HepG2 (cell line): ENCODE measurements around the gene SLF1. TPM values are rescaled to one million over a fixed set of nuclear protein-coding genes. Genes with fewer than 3 reads are reported as not detected.

Source experiments
- ATAC-seq: fragments of 200-7000 bp; cut with Tn5 transposase; 3 replicates; pipeline ENCODE4 v1.9.1; 2020; ENCODE audit warnings: mild to moderate bottlenecking, moderate library complexity
- BruUV-seq: library from RNA; stranded (reverse); fragments of 400-500 nt; replicated peaks from 2 replicates; lab custom pipeline; 2021; lab: Mats Ljungman, UMichigan
- CTCF ChIA-PET: fragments of 300-600 bp; formaldehyde crosslinking; extraction: SDS; loops from one replicate; lab custom pipeline; 2021; ENCODE audit warnings: low total read pairs, inconsistent platforms, low intra/inter-chr PET ratio; lab: Yijun Ruan, JAX
- POLR2A ChIA-PET: fragments of 350-600 bp; sonication (Branson Sonifier 250); formaldehyde crosslinking; loops from one replicate; lab custom pipeline; 2020; ENCODE audit warnings: antibody characterized with exemption, inconsistent platforms; lab: Yijun Ruan, JAX
- DNase-seq: peaks from one replicate; pipeline ENCODE4 v3.0.0-alpha.2; 2015; ENCODE audit warnings: low spot score
- FAIRE-seq: peaks from 3 replicates; lab custom pipeline; 2011; peaks lifted over from hg19 to GRCh38; lab: Jason Lieb, UNC
- H2AFZ ChIP-seq: one replicate; pipeline ENCODE4 v1.6.1; 2011; ENCODE audit warnings: low read length, inconsistent platforms
- H3K27ac ChIP-seq: fragments of 300-600 bp; 3 replicates; pipeline ENCODE4 v1.8.0; 2011; ENCODE audit warnings: mixed run types, mild to moderate bottlenecking, mixed read lengths, low read length, inconsistent platforms; ENCODE audit not compliant: insufficient read depth; ENCODE audit errors: extremely low read length
- H3K27me3 ChIP-seq, 2 experiments: fragments of 200-600 bp in 1 of 2; 2 replicates in 1 of 2; 3 replicates in 1 of 2; pipeline versions ENCODE4 v1.6.0 to v1.8.0; 2011; ENCODE audit warnings: low read length in 2 of 2, mild to moderate bottlenecking in 2 of 2, moderate library complexity in 2 of 2, inconsistent platforms in 1 of 2; ENCODE audit not compliant: insufficient read depth in 2 of 2, control insufficient read depth in 1 of 2
- H3K36me3 ChIP-seq, 2 experiments: fragments of 200-600 bp in 1 of 2; replicated peaks in 1 of 2; 2 replicates in 1 of 2; 3 replicates in 1 of 2; pipeline versions ENCODE4 v1.5.1 to v1.8.0; 2011; ENCODE audit warnings: low read length in 2 of 2, inconsistent platforms in 1 of 2; ENCODE audit not compliant: insufficient read depth in 2 of 2, control insufficient read depth in 1 of 2
- H3K4me1 ChIP-seq: 2 replicates; pipeline ENCODE4 v1.5.1; 2012; ENCODE audit warnings: low read length, inconsistent platforms; ENCODE audit not compliant: insufficient read depth
- H3K4me2 ChIP-seq: 2 replicates; pipeline ENCODE4 v1.6.0; 2011; ENCODE audit warnings: low read depth, low read length, inconsistent platforms
- H3K4me3 ChIP-seq, 3 experiments: fragments of 200-600 bp in 1 of 3; sonication (generic), shearing (Covaris generic) in 1 of 3; replicated peaks in 1 of 3; 2 replicates each; pipeline ENCODE4 v1.5.1; 2011 to 2016; ENCODE audit warnings: low read length in 3 of 3, inconsistent platforms in 2 of 3, low read depth in 2 of 3, mild to moderate bottlenecking in 2 of 3, control low read depth in 1 of 3, mixed read lengths in 1 of 3; ENCODE audit not compliant: insufficient read depth in 1 of 3
- H3K79me2 ChIP-seq: one replicate; pipeline ENCODE4 v1.6.1; 2011; ENCODE audit warnings: low read length, inconsistent platforms; ENCODE audit not compliant: insufficient read depth
- H3K9ac ChIP-seq: 2 replicates; pipeline ENCODE4 v1.6.0; 2011; ENCODE audit warnings: mild to moderate bottlenecking, low read depth, low read length, inconsistent platforms; ENCODE audit not compliant: insufficient read depth
- H3K9me3 ChIP-seq: 2 replicates; pipeline ENCODE4 v1.5.1; 2012; ENCODE audit warnings: mild to moderate bottlenecking, low read length
- H4K20me1 ChIP-seq: 2 replicates; pipeline ENCODE4 v1.6.0; 2011; ENCODE audit warnings: inconsistent platforms, mild to moderate bottlenecking, low read length, moderate library complexity; ENCODE audit not compliant: insufficient read depth
- FOXJ3 ChIP-seq: sonication (generic); formaldehyde crosslinking; IDR thresholded peaks from 2 replicates; pipeline ENCODE4 v1.4.0; 2020; ENCODE audit warnings: missing genetic modification reagents, mild to moderate bottlenecking, borderline replicate concordance
- MTA3 ChIP-seq: sonication (generic); formaldehyde crosslinking; IDR thresholded peaks from 2 replicates; pipeline ENCODE4 v1.4.0; 2020; ENCODE audit warnings: missing genetic modification reagents
- NFE2 ChIP-seq: sonication (generic); formaldehyde crosslinking; IDR thresholded peaks from 2 replicates; pipeline ENCODE4 v1.4.0; 2020; ENCODE audit warnings: missing genetic modification reagents
- NFKBIZ ChIP-seq: IDR thresholded peaks from 2 replicates; pipeline ENCODE4 v1.6.1; 2018; ENCODE audit warnings: missing genetic modification reagents, missing compliant biosample characterization
- NPAS2 ChIP-seq: sonication (generic); formaldehyde crosslinking; IDR thresholded peaks from 2 replicates; pipeline ENCODE4 v1.8.0; 2022; ENCODE audit warnings: mild to moderate bottlenecking, missing genetic modification reagents, borderline replicate concordance
- PAX8 ChIP-seq: sonication (generic); formaldehyde crosslinking; IDR thresholded peaks from 2 replicates; pipeline ENCODE4 v1.8.0; 2022; ENCODE audit warnings: mild to moderate bottlenecking, missing genetic modification reagents, borderline replicate concordance
- RFX5 ChIP-seq: IDR thresholded peaks from 2 replicates; pipeline ENCODE4 v1.6.1; 2011; ENCODE audit warnings: low read depth, low read length, improper control_type of control experiment
- TAF15 ChIP-seq: fragments of 200-400 bp; formaldehyde crosslinking; IDR thresholded peaks from one replicate; pipeline ENCODE4 v1.6.1; 2018; ENCODE audit warnings: mild to moderate bottlenecking, low read depth, low read length; ENCODE audit not compliant: poor library complexity, severe bottlenecking
- U2AF1 ChIP-seq: fragments of 200-400 bp; formaldehyde crosslinking; optimal IDR thresholded peaks from 2 replicates; pipeline ENCODE3; 2017; ENCODE audit warnings: mild to moderate bottlenecking, low read depth, low read length
- ZFAT ChIP-seq: sonication (generic); formaldehyde crosslinking; conservative IDR thresholded peaks from 2 replicates; pipeline ENCODE4 v1.8.1; 2023; ENCODE audit warnings: missing genetic modification reagents, inconsistent platforms
- ZNF263 ChIP-seq: sonication (generic); formaldehyde crosslinking; IDR thresholded peaks from 2 replicates; pipeline ENCODE4 v1.4.0; 2020; ENCODE audit warnings: missing genetic modification reagents
- ZNF367 ChIP-seq: sonication (generic); formaldehyde crosslinking; IDR thresholded peaks from 2 replicates; pipeline ENCODE4 v1.4.0; 2020; ENCODE audit warnings: missing genetic modification reagents, borderline replicate concordance
- ZNF549 ChIP-seq: sonication (generic); formaldehyde crosslinking; IDR thresholded peaks from 2 replicates; pipeline ENCODE4 v1.5.0; 2020; ENCODE audit warnings: missing genetic modification reagents
- ZNF784 ChIP-seq: sonication (generic); formaldehyde crosslinking; IDR thresholded peaks from 2 replicates; pipeline ENCODE4 v1.5.1; 2020; ENCODE audit warnings: missing genetic modification reagents, mild to moderate bottlenecking, borderline replicate concordance
- ZNF839 ChIP-seq: sonication (generic); formaldehyde crosslinking; IDR thresholded peaks from 2 replicates; pipeline ENCODE4 v1.4.0; 2020; ENCODE audit warnings: missing genetic modification reagents, mild to moderate bottlenecking, borderline replicate concordance
- WGBS: methylation state at CpG from one replicate; pipeline ENCODE4 v1.1.6; 2017; ENCODE audit warnings: low lambda C conversion rate; 5-methylcytosine and 5-hydroxymethylcytosine counted together
- in situ Hi-C: cut with HindIII; loops from 2 replicates; pipeline ENCODE4 v1.10.0; 2017; ENCODE audit warnings: low pct_unique_long_range_greater_than_20kb; ENCODE audit not compliant: extremely low pct_ligation_motif_present
- intact Hi-C: fragments of 100-400 bp; cut with micrococcal nuclease; formaldehyde crosslinking; loops from one replicate; pipeline ENCODE4 v1.10.0; 2022; ENCODE audit not compliant: unreplicated experiment
- polyA plus RNA-seq, 8 experiments: library from polyadenylated mRNA; depleted of rRNA in 3 of 8; stranded (reverse) in 7 of 8; unstranded in 1 of 8; fragments of >200 nt; fragmentation: Illumina TruSeq in 4 of 8; extraction: Trizol in 4 of 8; gene quantifications; 2 replicates each; pipeline versions ENCODE4 v1.2.1 to v1.2.3, GENCODE V29; 2011 to 2016; ENCODE audit warnings: low read depth in 4 of 8, missing spikeins in 1 of 8, mixed read lengths in 1 of 8; ENCODE audit not compliant: insufficient read depth in 1 of 8
- total RNA-seq, 5 experiments: library from RNA; depleted of rRNA; stranded (reverse); fragments of >200 nt; fragmentation: Illumina TruSeq; extraction: Trizol; gene quantifications; 2 replicates each; pipeline ENCODE4 v1.2.3, GENCODE V29; 2016; ENCODE audit warnings: low read depth in 1 of 5
- TF ChIP-seq, protein P1 (sequence below): sonication (generic); formaldehyde crosslinking; IDR thresholded peaks from 2 replicates; pipeline ENCODE4 v1.4.0; 2020; ENCODE audit warnings: mild to moderate bottlenecking, missing genetic modification reagents
- TF ChIP-seq, protein P2 (sequence below): sonication (generic); formaldehyde crosslinking; IDR thresholded peaks from 2 replicates; pipeline ENCODE4 v1.8.1; 2023; ENCODE audit warnings: missing genetic modification reagents, inconsistent platforms, borderline replicate concordance

Gene SLF1
- total and polyA plus RNA-seq, 2 of the 13 experiments (the other 11 are each of a cell fraction or from before 2014, with no cell fraction given), result 2.1 to 9.1 TPM

GRCh38 chr5:94700592-94700991, 82.1 kb downstream of the SLF1 start:
- 96% methylated on average over 1 of the region's 1 CpG for WGBS
- intact Hi-C loops, result no loop called here
- no peaks in the 10 kb centered on the region for H3K27me3 ChIP-seq
- no peaks in the 10 kb centered on the region for H4K20me1 ChIP-seq
- no peak for FAIRE-seq
- H3K4me1 ChIP-seq, result no peaks in the 10 kb centered on the region
- in situ Hi-C loops, result no loop called here
- ChIA-PET CTCF (no interaction called here), POLR2A (no interaction called here)
- H2AFZ ChIP-seq, result no peak overlapping the region
- H3K4me3 ChIP-seq, result no peak overlapping the region
- H3K9ac ChIP-seq, result no peak overlapping the region
- DNase-seq, result no peak
- no TSS peak for BruUV-seq
- H3K4me2 ChIP-seq, result no peak overlapping the region
- no peaks in the 10 kb centered on the region for H3K9me3 ChIP-seq
- H3K79me2 ChIP-seq, result no peaks in the 10 kb centered on the region
- H3K36me3 ChIP-seq, result no peaks in the 10 kb centered on the region
- H3K27ac ChIP-seq, result no peak overlapping the region
- no peak for ATAC-seq
- TF ChIP-seq NPAS2 (CRISPR knock-in tag) (no peak), TAF15 (no peak), ZNF839 (CRISPR knock-in tag) (no peak), ZNF263 (CRISPR knock-in tag) (no peak), ZNF549 (no peak), NFKBIZ (no peak), U2AF1 (no peak), ZNF784 (no peak), ZNF367 (CRISPR knock-in tag) (no peak), ZFAT (CRISPR knock-in tag) (no peak), RFX5 (no peak), PAX8 (CRISPR knock-in tag) (no peak), MTA3 (no peak), FOXJ3 (no peak), NFE2 (no peak)
- TF ChIP-seq, protein P1, sequence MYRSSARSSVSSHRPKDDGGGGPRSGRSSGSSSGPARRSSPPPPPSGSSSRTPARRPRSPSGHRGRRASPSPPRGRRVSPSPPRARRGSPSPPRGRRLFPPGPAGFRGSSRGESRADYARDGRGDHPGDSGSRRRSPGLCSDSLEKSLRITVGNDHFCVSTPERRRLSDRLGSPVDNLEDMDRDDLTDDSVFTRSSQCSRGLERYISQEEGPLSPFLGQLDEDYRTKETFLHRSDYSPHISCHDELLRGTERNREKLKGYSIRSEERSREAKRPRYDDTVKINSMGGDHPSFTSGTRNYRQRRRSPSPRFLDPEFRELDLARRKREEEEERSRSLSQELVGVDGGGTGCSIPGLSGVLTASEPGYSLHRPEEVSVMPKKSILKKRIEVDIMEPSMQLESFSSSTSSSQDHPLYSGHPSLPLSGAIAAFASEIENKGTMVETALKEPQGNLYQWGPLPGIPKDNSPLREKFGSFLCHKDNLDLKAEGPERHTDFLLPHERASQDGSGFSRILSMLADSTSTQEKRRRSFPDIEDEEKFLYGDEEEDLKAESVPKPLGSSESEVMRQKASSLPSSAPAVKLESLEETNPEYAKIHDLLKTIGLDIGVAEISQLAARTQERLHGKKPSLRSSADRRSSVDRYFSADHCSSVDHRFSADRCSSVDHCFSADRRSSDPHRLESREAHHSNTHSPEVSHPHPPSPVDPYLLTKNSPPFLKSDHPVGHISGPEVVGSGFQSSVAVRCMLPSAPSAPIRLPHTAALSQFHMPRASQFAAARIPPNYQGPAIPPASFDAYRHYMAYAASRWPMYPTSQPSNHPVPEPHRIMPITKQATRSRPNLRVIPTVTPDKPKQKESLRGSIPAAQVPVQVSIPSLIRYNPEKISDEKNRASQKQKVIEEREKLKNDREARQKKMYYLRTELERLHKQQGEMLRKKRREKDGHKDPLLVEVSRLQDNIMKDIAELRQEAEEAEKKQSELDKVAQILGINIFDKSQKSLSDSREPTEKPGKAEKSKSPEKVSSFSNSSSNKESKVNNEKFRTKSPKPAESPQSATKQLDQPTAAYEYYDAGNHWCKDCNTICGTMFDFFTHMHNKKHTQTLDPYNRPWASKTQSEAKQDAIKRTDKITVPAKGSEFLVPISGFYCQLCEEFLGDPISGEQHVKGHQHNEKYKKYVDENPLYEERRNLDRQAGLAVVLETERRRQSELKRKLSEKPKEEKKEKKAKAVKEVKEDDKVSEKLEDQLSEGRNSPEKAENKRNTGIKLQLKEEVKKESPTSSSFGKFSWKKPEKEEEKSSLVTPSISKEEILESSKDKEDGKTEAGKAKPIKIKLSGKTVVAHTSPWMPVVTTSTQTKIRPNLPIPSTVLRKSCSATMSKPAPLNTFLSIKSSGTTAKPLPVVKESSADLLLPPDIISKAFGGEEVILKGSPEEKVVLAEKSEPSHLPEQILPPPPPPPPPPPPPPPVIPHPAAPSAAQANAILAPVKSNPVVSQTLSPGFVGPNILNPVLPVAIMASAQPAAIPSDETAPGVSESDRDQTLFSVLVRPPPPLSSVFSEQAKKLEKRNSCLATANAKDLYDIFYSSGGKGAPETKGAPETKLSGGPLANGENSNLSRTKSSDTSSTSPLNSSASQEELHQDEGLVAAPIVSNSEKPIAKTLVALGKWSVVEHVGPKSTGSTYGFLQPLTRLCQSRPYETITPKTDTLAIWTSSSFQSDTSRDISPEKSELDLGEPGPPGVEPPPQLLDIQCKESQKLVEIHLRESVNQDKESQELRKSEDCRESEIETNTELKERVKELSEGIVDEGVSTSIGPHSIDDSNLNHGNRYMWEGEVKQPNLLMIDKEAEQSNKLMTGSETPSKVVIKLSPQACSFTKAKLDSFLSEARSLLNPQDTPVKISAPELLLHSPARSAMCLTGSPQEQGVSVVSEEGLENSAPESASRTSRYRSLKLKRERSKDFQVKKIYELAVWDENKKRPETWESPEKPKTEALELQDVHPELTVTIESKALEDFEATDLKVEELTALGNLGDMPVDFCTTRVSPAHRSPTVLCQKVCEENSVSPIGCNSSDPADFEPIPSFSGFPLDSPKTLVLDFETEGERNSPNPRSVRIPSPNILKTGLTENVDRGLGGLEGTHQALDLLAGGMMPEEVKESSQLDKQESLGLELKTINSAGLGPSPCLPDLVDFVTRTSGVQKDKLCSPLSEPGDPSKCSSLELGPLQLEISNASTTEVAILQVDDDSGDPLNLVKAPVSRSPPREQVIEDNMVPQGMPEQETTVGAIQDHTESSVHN (CRISPR knock-in tag), result no peak
- TF ChIP-seq, protein P2, sequence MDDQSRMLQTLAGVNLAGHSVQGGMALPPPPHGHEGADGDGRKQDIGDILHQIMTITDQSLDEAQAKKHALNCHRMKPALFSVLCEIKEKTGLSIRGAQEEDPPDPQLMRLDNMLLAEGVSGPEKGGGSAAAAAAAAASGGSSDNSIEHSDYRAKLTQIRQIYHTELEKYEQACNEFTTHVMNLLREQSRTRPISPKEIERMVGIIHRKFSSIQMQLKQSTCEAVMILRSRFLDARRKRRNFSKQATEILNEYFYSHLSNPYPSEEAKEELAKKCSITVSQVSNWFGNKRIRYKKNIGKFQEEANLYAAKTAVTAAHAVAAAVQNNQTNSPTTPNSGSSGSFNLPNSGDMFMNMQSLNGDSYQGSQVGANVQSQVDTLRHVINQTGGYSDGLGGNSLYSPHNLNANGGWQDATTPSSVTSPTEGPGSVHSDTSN (CRISPR knock-in tag), result no peak
